Measurements from ENCODE around the gene MOB2. TPM values are rescaled to one million over a fixed set of nuclear protein-coding genes. Genes with fewer than 3 reads are reported as not detected.

The MOB2 gene
- total and polyA plus RNA-seq, 11 donors, result 27.4 to 61.1 (median 44.7) TPM

DNA sequence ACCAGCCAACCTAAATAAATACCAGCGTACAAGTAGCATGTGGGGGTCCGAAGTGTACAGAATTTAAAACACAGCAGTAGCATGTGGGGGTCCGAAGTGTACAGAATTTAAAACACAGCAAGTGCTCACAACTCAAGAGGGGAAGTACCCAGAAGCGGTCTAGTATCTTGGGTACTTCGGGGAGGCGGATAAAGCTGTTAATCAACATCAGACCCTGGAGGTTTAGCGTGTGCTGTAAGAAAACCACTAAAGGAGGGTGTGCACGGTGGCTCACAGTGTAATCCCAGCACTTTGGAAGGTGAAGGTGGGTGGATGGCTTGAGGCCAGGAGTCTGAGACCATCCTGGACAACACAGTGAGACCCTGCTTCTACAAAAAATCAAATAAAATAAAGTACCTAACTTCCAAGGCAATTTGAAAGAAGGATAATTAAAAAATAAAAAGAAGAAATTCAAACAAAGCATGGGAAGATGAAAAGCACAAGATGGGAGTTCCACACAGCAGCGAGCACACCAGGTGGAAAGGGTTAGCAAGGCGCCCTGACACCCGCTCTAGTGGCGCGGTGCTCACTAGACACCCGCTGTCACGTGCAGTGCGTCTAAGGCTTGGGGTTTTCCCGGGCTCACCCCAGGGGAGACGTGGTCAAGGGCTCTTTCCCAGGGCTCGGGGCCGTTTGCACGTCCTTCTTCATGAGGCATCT, 35.0 kb upstream of the MOB2 start:
- 81 to 88% (median 83%) methylated on average over 21 of the region's 21 CpGs for WGBS, 4 donors
- peaks cover 0 to 86% (median 45%) of the 10 kb centered on the region in 12 donors for H3K4me1 ChIP-seq
- TF ChIP-seq POLR2A (IDR thresholded peaks at IDR 0.05) (no peak), CTCF (IDR thresholded peaks at IDR 0.05) (no peak)
- intact Hi-C loops (cut with DNase I), result no loop called here
- no peak for DNase-seq
- no peaks in the 10 kb centered on the region for H3K27me3 ChIP-seq
- no peaks in the 10 kb centered on the region for H3K9me3 ChIP-seq
- no peak overlapping the region for H3K4me3 ChIP-seq
- ATAC-seq, result no peak
- peaks cover 0 to 6% (median 0%) of the 10 kb centered on the region in 9 donors for H3K36me3 ChIP-seq
- H3K27ac ChIP-seq, result no peak overlapping the region

- peaks cover 0 to 86% (median 49%) of the 10 kb centered on the region in 12 donors for H3K4me1 ChIP-seq
- H3K9me3 ChIP-seq, result no peaks in the 10 kb centered on the region
- H3K36me3 ChIP-seq, result peaks cover 0 to 6% (median 0%) of the 10 kb centered on the region in 9 donors
- peak in 3 of 4 donors; percentile 16 to 66 (median 53) for ATAC-seq
- 16 to 28% (median 21%) methylated on average over 19 of the region's 19 CpGs for WGBS, 4 donors
- peak; percentile 46 to 70 (median 52) for DNase-seq
- H3K27me3 ChIP-seq, result no peaks in the 10 kb centered on the region
- H3K4me3 ChIP-seq, result no peak overlapping the region
- no peak overlapping the region for H3K27ac ChIP-seq
- TF ChIP-seq POLR2A (IDR thresholded peaks at IDR 0.05), result no peak
- peak in 1 of 12 donors; percentile 20 for TF ChIP-seq CTCF (IDR thresholded peaks at IDR 0.05)
- intact Hi-C loops (cut with DNase I), result no loop called here
Measured at GRCh38 chr11:1520663-1521267, 34.2 kb upstream of the MOB2 start.

GRCh38 chr11:1520209-1520662, 33.7 kb upstream of the MOB2 start:
- H3K4me3 ChIP-seq, result no peak overlapping the region

More at GRCh38 chr11:1520209-1520662, 33.7 kb upstream of the MOB2 start:
- intact Hi-C loops (cut with DNase I), result no loop called here
- Histone ChIP-seq H3K4me1 (peaks cover 2 to 86% (median 53%) of the 10 kb centered on the region in 12 donors), H3K36me3 (peaks cover 0 to 6% (median 0%) of the 10 kb centered on the region in 9 donors), H3K9me3 (no peaks in the 10 kb centered on the region), H3K27me3 (no peaks in the 10 kb centered on the region), H3K27ac (no peak overlapping the region)
- no peak for ATAC-seq
- peak in 1 of 5 donors; percentile 44 for DNase-seq
- TF ChIP-seq POLR2A (IDR thresholded peaks at IDR 0.05), result no peak
- no peak for TF ChIP-seq CTCF (IDR thresholded peaks at IDR 0.05)
- WGBS, 4 donors, result 53 to 65% (median 58%) methylated on average over 12 to 13 of the region's 13 CpGs
